ENCODE data around the gene SPEF1. TPM values are rescaled to one million over a fixed set of nuclear protein-coding genes. Genes with fewer than 3 reads are reported as not detected.

Gene SPEF1
- total RNA-seq, 2 experiments from 2014 or later = 0.17 TPM; not detected in 1

DNA sequence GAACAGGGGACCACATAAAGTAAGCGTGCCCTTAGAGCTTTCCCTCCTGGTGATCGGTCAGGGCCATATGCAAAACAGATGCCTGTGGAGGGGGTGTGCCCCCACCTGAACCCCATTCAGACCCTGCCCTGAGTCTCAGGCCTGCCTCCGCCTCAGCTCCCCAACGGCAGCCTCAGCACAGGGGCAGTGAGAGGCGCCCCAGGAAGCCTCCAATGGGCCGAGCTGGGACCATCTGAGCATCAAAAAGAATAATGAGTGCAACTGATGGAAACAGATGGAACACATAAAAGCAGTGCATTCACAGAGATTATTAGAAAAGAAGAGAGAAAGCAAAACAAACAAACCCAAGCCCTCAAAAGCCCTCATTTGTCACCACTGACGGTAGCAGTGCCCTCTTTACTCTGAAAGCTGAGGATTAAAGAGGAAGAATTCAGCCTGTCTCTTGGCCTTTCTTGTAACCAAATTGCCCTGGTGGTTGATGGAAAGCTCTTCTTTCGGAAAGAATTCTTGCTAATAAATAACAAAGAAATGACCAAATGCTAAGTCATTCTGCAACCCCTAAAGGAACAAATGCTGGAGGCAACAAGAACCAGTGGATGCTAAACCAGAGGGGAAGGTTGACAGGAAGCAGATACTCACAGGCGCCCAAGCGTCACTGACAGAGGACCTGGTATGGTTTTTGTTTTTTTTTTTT, 20.4 kb downstream of the SPEF1 start:
- no peak overlapping the region for H3K4me3 Mint-ChIP-seq
- ChIA-PET POLR2A (no interaction called here), CTCF (interaction anchor here (2.3 kb wide), 1 partner anchor 11 kb away, joined by 10 read pairs; no protein-coding TSS in a partner anchor)
- intact Hi-C loops (cut with micrococcal nuclease) = no loop called here
- H3K4me1 Mint-ChIP-seq (ENCODE audit: low read depth) = peaks cover 3% of the 10 kb centered on the region
- no peak overlapping the region for H3K27ac Mint-ChIP-seq
- H3K9me3 Mint-ChIP-seq = no peaks in the 10 kb centered on the region
- peaks cover 11% of the 10 kb centered on the region for H3K36me3 Mint-ChIP-seq
- no peaks in the 10 kb centered on the region for H3K27me3 Mint-ChIP-seq
- no peak for DNase-seq

DNA sequence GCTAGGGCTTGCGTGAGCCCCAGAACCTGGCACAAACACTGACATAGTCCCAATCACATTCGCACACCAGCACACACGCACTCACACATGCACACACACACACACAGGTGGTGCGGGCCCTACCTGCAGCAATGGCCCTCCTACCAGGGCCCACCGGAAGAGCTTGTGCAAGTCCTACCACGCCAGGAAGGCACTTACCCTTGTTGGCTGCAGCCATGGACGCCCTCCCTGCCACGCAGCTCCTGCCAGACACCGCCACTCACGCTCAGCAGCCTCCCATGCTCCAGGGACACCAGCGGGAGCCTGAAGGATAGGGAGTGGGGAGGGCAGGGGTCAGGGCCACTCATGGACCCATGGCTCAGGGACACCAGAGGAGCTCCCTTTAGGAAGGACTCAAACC, 21.4 kb downstream of the SPEF1 start:
- ChIA-PET POLR2A (no interaction called here), CTCF (interaction anchor here (1.0 to 2.3 kb wide), 2 partner anchors 10 to 660 kb away, joined by 3 to 10 read pairs; no protein-coding TSS in a partner anchor)
- Mint-ChIP-seq H3K4me1 (ENCODE audit: low read depth) (no peaks in the 10 kb centered on the region), H3K27ac (no peak overlapping the region), H3K36me3 (peaks cover 11% of the 10 kb centered on the region), H3K4me3 (no peak overlapping the region), H3K27me3 (no peaks in the 10 kb centered on the region), H3K9me3 (no peaks in the 10 kb centered on the region)
- intact Hi-C loops (cut with micrococcal nuclease) = no loop called here
- no peak for DNase-seq

GRCh38 chr20:3759316-3759823, 21.9 kb downstream of the SPEF1 start:
- POLR2A ChIA-PET = no interaction called here
- H3K9me3 Mint-ChIP-seq = no peaks in the 10 kb centered on the region
- intact Hi-C loops (cut with micrococcal nuclease) = no loop called here
- no peak for DNase-seq
- CTCF ChIA-PET = interaction anchor here (1.0 to 2.6 kb wide), 3 partner anchors 8 to 659 kb away, joined by 3 to 10 read pairs (median 10); partner anchors contain the start of gene ADISSP
- no peaks in the 10 kb centered on the region for H3K27me3 Mint-ChIP-seq
- no peaks in the 10 kb centered on the region for H3K4me1 Mint-ChIP-seq (ENCODE audit: low read depth)
- peaks cover 13% of the 10 kb centered on the region for H3K36me3 Mint-ChIP-seq
- no peak overlapping the region for H3K4me3 Mint-ChIP-seq
- no peak overlapping the region for H3K27ac Mint-ChIP-seq

DNA sequence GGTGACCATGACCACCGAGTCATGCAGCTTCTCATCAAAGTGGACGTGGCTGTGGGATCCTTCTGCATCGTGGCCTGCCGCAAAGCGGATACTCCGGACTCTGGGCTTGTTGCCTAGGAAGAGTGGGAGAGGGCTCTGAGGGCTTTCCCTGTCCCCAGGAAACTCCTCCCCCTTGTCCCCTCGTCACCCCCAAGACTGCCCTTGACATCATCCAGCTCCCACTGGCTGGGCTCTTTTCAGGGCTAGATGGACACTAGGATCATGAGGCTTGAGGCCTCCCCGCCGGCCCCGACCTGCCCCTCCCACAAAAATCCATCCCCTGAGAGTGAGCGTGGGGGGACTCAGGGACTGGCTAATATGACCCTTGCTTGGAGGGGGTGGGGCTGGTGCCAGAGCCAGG, 22.7 kb downstream of the SPEF1 start:
- no peaks in the 10 kb centered on the region for H3K4me1 Mint-ChIP-seq (ENCODE audit: low read depth)
- no peak overlapping the region for H3K4me3 Mint-ChIP-seq
- DNase-seq = no peak
- peaks cover 13% of the 10 kb centered on the region for H3K36me3 Mint-ChIP-seq
- POLR2A ChIA-PET = no interaction called here
- intact Hi-C loops (cut with micrococcal nuclease) = no loop called here
- no peak overlapping the region for H3K27ac Mint-ChIP-seq
- no peaks in the 10 kb centered on the region for H3K9me3 Mint-ChIP-seq
- H3K27me3 Mint-ChIP-seq = no peaks in the 10 kb centered on the region
- CTCF ChIA-PET = interaction anchor here (0.6 to 2.6 kb wide), 4 partner anchors 9 to 96 kb away, joined by 3 to 10 read pairs (median 7); partner anchors contain the start of gene ADISSP

- no peaks in the 10 kb centered on the region for H3K9me3 Mint-ChIP-seq
- ChIA-PET CTCF (interaction anchor here (1.3 to 2.6 kb wide), 5 partner anchors 8 to 97 kb away, joined by 3 to 10 read pairs (median 7); partner anchors contain the start of gene ADISSP), POLR2A (no interaction called here)
- H3K27ac Mint-ChIP-seq = no peak overlapping the region
- peaks cover 3% of the 10 kb centered on the region for H3K4me1 Mint-ChIP-seq (ENCODE audit: low read depth)
- no peaks in the 10 kb centered on the region for H3K27me3 Mint-ChIP-seq
- no peak overlapping the region for H3K4me3 Mint-ChIP-seq
- DNase-seq = no peak
- H3K36me3 Mint-ChIP-seq = peaks cover 13% of the 10 kb centered on the region
- intact Hi-C loops (cut with micrococcal nuclease) = no loop called here
These were observed 24.0 kb downstream of the SPEF1 start for GRCh38 chr20:3757268-3757667.

- peaks cover 6% of the 10 kb centered on the region for H3K4me1 Mint-ChIP-seq (ENCODE audit: low read depth)
- H3K4me3 Mint-ChIP-seq = no peak overlapping the region
- ChIA-PET POLR2A (no interaction called here), CTCF (interaction anchor here (0.9 to 1.3 kb wide), 4 partner anchors 11 to 100 kb away, joined by 3 to 6 read pairs (median 4); no protein-coding TSS in a partner anchor)
- H3K9me3 Mint-ChIP-seq = no peaks in the 10 kb centered on the region
- DNase-seq = no peak
- no peaks in the 10 kb centered on the region for H3K27me3 Mint-ChIP-seq
- no peak overlapping the region for H3K27ac Mint-ChIP-seq
- intact Hi-C loops (cut with micrococcal nuclease) = no loop called here
- peaks cover 13% of the 10 kb centered on the region for H3K36me3 Mint-ChIP-seq
These were observed 25.3 kb downstream of the SPEF1 start for GRCh38 chr20:3755814-3756480.

DNA sequence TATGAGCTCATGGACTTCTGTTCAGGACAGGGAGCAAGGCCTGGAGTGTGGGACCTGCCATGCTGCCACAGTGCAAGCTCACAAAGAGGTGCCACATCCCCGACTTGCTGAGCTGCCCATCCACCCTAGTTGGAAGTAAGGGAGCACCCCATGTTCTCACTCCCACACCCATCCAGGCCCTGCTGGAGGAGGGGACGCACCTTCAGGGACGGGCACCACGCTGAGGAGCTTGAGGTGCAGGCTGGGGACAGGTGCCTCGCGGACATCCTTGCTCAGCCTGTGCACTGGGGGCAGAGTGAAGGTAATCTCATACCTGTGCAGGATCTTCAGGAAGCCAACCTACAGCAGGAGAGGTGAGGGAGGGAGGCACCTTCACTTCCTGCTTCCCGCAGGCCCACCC, 26.0 kb downstream of the SPEF1 start:
- no peak for DNase-seq
- intact Hi-C loops (cut with micrococcal nuclease) = no loop called here
- H3K9me3 Mint-ChIP-seq = no peaks in the 10 kb centered on the region
- no peak overlapping the region for H3K27ac Mint-ChIP-seq
- H3K36me3 Mint-ChIP-seq = peaks cover 15% of the 10 kb centered on the region
- no peaks in the 10 kb centered on the region for H3K27me3 Mint-ChIP-seq
- H3K4me1 Mint-ChIP-seq (ENCODE audit: low read depth) = peaks cover 6% of the 10 kb centered on the region
- no peak overlapping the region for H3K4me3 Mint-ChIP-seq
- ChIA-PET POLR2A (no interaction called here), CTCF (interaction anchor here (0.7 to 1.3 kb wide), 3 partner anchors 10 to 100 kb away, joined by 3 to 6 read pairs (median 4); partner anchors contain the start of gene ADISSP)

GRCh38 chr20:3754276-3754630, 27.0 kb downstream of the SPEF1 start:
- POLR2A ChIA-PET = no interaction called here
- Mint-ChIP-seq H3K9me3 (no peaks in the 10 kb centered on the region), H3K4me1 (ENCODE audit: low read depth) (peaks cover 6% of the 10 kb centered on the region), H3K27me3 (no peaks in the 10 kb centered on the region), H3K4me3 (no peak overlapping the region), H3K36me3 (peaks cover 15% of the 10 kb centered on the region), H3K27ac (no peak overlapping the region)
- no peak for DNase-seq
- intact Hi-C loops (cut with micrococcal nuclease) = no loop called here
- CTCF ChIA-PET = interaction anchor here (0.6 to 4.7 kb wide), 5 partner anchors 14 to 754 kb away, joined by 3 to 26 read pairs (median 8); partner anchors contain the start of gene AP5S1

DNA sequence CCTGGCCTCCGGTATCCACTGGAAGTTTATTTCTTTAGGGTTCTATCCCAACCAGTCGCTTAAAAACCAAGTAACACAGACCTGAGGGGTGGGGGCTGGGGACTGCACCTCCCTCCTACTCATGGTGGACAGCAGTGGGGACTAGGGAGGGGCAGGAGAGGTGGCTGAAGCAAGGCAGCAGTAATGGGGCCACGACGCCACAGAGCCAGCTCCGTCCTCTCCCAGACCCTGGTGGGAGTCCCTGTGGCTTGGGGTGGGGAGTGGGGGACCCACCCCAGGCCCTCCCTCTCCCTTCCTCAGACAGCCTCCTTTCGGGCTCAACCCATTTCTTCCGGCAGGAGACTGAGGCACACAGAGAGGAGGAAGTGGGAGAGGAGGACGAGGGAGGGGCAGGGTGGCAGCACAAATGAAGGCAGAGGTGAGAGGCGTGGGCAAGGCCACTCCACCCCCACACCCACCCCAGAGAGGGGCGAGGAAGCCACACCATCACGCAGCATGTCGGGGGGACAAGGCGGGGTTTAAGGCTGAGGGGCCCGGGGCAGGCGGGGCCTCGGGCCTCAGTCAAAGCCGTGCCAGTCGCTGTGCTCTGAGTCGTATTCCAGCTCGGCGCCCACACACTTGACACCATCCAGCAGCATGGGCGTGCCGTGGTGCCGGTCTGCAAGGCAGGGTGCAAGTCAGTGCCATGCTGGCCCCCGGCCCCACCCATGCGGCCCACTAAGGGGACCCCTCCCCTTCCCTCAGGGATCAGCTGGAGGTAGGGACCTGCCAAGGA, 27.6 kb downstream of the SPEF1 start:
- Mint-ChIP-seq H3K4me3 (no peak overlapping the region), H3K4me1 (ENCODE audit: low read depth) (peaks cover 6% of the 10 kb centered on the region), H3K27me3 (no peaks in the 10 kb centered on the region), H3K27ac (no peak overlapping the region), H3K9me3 (no peaks in the 10 kb centered on the region), H3K36me3 (peaks cover 15% of the 10 kb centered on the region)
- POLR2A ChIA-PET = no interaction called here
- no peak for DNase-seq
- CTCF ChIA-PET = interaction anchor here (1.0 to 4.7 kb wide), 10 partner anchors 12 to 102 kb away, joined by 3 to 26 read pairs (median 6); partner anchors contain the start of genes ADISSP, AP5S1 and CENPB
- intact Hi-C loops (cut with micrococcal nuclease) = loop anchor here (1.0 kb wide), 3 partner anchors 15 to 102 kb away; partner anchors contain the start of gene MAVS

- Mint-ChIP-seq H3K9me3 (no peaks in the 10 kb centered on the region), H3K27me3 (no peaks in the 10 kb centered on the region), H3K4me3 (no peak overlapping the region), H3K36me3 (peaks cover 13% of the 10 kb centered on the region), H3K27ac (peak overlapping the region; percentile 58), H3K4me1 (ENCODE audit: low read depth) (peaks cover 6% of the 10 kb centered on the region)
- intact Hi-C loops (cut with micrococcal nuclease) = loop anchor here (1.0 kb wide), 3 partner anchors 15 to 102 kb away; partner anchors contain the start of gene MAVS
- ChIA-PET CTCF (interaction anchor here (0.8 to 4.7 kb wide), 13 partner anchors 12 to 332 kb away, joined by 3 to 26 read pairs (median 6); partner anchors contain the start of genes ADISSP, AP5S1 and CENPB), POLR2A (no interaction called here)
- DNase-seq = peak; percentile 75
These were observed 28.1 kb downstream of the SPEF1 start for GRCh38 chr20:3753098-3753497.

DNA sequence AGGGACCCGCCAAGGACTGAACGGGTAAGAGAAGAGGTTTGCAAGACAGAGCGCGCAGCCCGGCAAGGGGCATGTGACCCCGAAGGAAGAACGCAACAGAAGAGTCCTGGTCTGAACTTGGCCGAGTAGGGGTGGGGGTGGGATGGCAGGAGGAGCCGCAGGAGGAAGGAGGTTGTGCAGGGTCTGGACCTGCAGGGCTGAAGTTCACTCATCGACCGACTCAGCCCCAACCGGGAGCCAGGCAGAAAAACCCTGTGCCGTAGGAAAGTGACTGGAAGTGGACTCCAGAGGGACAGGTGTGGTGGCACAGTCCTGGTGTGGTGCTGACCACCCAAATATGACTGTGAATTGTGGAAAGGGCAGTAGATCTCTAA, 28.9 kb downstream of the SPEF1 start:
- no peak for DNase-seq
- ChIA-PET CTCF (interaction anchor here (0.7 to 4.7 kb wide), 14 partner anchors 11 to 333 kb away, joined by 3 to 26 read pairs (median 6); partner anchors contain the start of genes ADISSP, AP5S1 and CENPB), POLR2A (no interaction called here)
- no peaks in the 10 kb centered on the region for H3K9me3 Mint-ChIP-seq
- intact Hi-C loops (cut with micrococcal nuclease) = no loop called here
- H3K27ac Mint-ChIP-seq = no peak overlapping the region
- H3K4me3 Mint-ChIP-seq = peak overlapping the region; percentile 31
- H3K27me3 Mint-ChIP-seq = no peaks in the 10 kb centered on the region
- H3K36me3 Mint-ChIP-seq = peaks cover 7% of the 10 kb centered on the region
- peaks cover 6% of the 10 kb centered on the region for H3K4me1 Mint-ChIP-seq (ENCODE audit: low read depth)

Data from activated CD4-positive, alpha-beta memory T cell treated with anti-CD3 and anti-CD28 coated beads for 36 hours (primary cell).